Measurements from ENCODE around the gene IPO11.

IPO11 gene

GRCh38 chr5:62627121-62627520 lies 214.6 kb downstream of the IPO11 start:
- no peak for TF ChIP-seq POLR2A (IDR thresholded peaks at IDR 0.05; ENCODE audit: low read depth, low read length)
- no peak for FAIRE-seq

GRCh38 chr5:62627901-62628300 lies 215.3 kb downstream of the IPO11 start:
- no peak for DNase-seq (ENCODE audit: insufficient read length, low spot score)
- TF ChIP-seq POLR2A (IDR thresholded peaks at IDR 0.05; ENCODE audit: low read depth, low read length): no peak
- FAIRE-seq: no peak

More at GRCh38 chr5:62627121-62627520, 214.6 kb downstream of the IPO11 start:
- no peak for DNase-seq (ENCODE audit: insufficient read length, low spot score)

GRCh38 chr5:62631909-62632580 lies 219.5 kb downstream of the IPO11 start:
- DNase-seq (ENCODE audit: insufficient read length, low spot score) (no peak), FAIRE-seq (no peak)
- no peak for TF ChIP-seq POLR2A (IDR thresholded peaks at IDR 0.05; ENCODE audit: low read depth, low read length)

- no peak for FAIRE-seq
These were observed 220.7 kb downstream of the IPO11 start for GRCh38 chr5:62633243-62633642.

GRCh38 chr5:62640446-62640845 lies 227.9 kb downstream of the IPO11 start:
- DNase-seq (ENCODE audit: insufficient read length, low spot score) (no peak), FAIRE-seq (no peak)
- TF ChIP-seq POLR2A (IDR thresholded peaks at IDR 0.05; ENCODE audit: low read depth, low read length): no peak

More at GRCh38 chr5:62633243-62633642, 220.7 kb downstream of the IPO11 start:
- no peak for TF ChIP-seq POLR2A (IDR thresholded peaks at IDR 0.05; ENCODE audit: low read depth, low read length)
- no peak for DNase-seq (ENCODE audit: insufficient read length, low spot score)

GRCh38 chr5:62642468-62642867 lies 229.9 kb downstream of the IPO11 start:
- no peak for TF ChIP-seq POLR2A (IDR thresholded peaks at IDR 0.05; ENCODE audit: low read depth, low read length)
- no peak for DNase-seq (ENCODE audit: insufficient read length, low spot score)
- FAIRE-seq: no peak

- FAIRE-seq: no peak
These were observed 231.2 kb downstream of the IPO11 start for GRCh38 chr5:62643556-62644451.

GRCh38 chr5:62645223-62645622 lies 232.7 kb downstream of the IPO11 start:
- DNase-seq (ENCODE audit: insufficient read length, low spot score): no peak
- TF ChIP-seq POLR2A (IDR thresholded peaks at IDR 0.05; ENCODE audit: low read depth, low read length): no peak
- FAIRE-seq: no peak

More at GRCh38 chr5:62643556-62644451, 231.2 kb downstream of the IPO11 start:
- DNase-seq (ENCODE audit: insufficient read length, low spot score): no peak
- TF ChIP-seq POLR2A (IDR thresholded peaks at IDR 0.05; ENCODE audit: low read depth, low read length): no peak

- FAIRE-seq: no peak
- TF ChIP-seq POLR2A (IDR thresholded peaks at IDR 0.05; ENCODE audit: low read depth, low read length): no peak
These were observed 234.7 kb downstream of the IPO11 start for GRCh38 chr5:62647241-62647640.

GRCh38 chr5:62649025-62649424 lies 236.5 kb downstream of the IPO11 start:
- FAIRE-seq (no peak), DNase-seq (ENCODE audit: insufficient read length, low spot score) (no peak)
- TF ChIP-seq POLR2A (IDR thresholded peaks at IDR 0.05; ENCODE audit: low read depth, low read length): no peak

More at GRCh38 chr5:62647241-62647640, 234.7 kb downstream of the IPO11 start:
- no peak for DNase-seq (ENCODE audit: insufficient read length, low spot score)

- FAIRE-seq (no peak), DNase-seq (ENCODE audit: insufficient read length, low spot score) (no peak)
These were observed 237.0 kb downstream of the IPO11 start for GRCh38 chr5:62649476-62650113.

GRCh38 chr5:62650197-62650596 lies 237.6 kb downstream of the IPO11 start:
- TF ChIP-seq POLR2A (IDR thresholded peaks at IDR 0.05; ENCODE audit: low read depth, low read length): no peak
- FAIRE-seq: no peak
- DNase-seq (ENCODE audit: insufficient read length, low spot score): no peak

More at GRCh38 chr5:62649476-62650113, 237.0 kb downstream of the IPO11 start:
- no peak for TF ChIP-seq POLR2A (IDR thresholded peaks at IDR 0.05; ENCODE audit: low read depth, low read length)

- no peak for TF ChIP-seq POLR2A (IDR thresholded peaks at IDR 0.05; ENCODE audit: low read depth, low read length)
- no peak for DNase-seq (ENCODE audit: insufficient read length, low spot score)
- FAIRE-seq: no peak
These were observed 239.7 kb downstream of the IPO11 start for GRCh38 chr5:62652225-62652624.

Data from H54 (cell line).